GM21723 (cell line): ENCODE data around the gene NEURL3.
A peak's percentile ranks its signal among the peaks of the same experiment; 100 is the strongest.
"Not testable (repeated sequence)": the region's sequence is repeated elsewhere in the genome, so short reads cannot be mapped to it uniquely, and the experiment has no call there.

Experiments
- ATAC-seq: cut with Tn5 transposase; IDR thresholded peaks from one replicate; pipeline ENCODE4 v1.9.1; 2021; ENCODE audit warnings: mild to moderate bottlenecking, moderate library complexity; ENCODE audit not compliant: unreplicated experiment

The NEURL3 gene

DNA sequence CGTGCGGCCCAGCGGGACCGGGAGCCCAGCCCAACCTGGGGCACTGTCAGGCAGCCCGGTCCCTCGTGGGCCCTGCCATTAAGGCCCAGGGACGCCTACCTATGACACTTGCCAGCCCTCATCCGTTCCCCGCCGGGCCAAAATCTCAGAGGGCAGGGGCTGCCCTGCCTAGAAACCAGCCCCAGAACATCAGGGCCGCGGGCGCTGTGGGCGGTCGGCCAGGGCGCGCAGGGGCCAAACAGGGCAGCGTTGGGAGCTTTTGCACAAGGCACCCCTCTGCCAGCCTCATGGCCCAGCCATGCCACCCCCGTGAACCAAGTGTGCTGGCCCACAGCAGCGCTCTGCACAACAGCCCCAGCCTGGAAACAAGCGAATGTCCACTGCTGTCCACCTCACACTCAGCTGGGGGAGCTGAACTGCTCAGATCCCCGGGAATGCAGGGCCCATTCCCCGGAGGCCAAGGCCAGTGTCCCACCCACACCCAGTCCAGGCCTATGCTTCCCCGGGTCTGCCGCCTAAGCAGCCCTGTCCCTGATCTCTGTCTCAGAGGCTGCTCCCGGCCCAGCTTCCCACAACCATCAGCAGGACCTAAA, 3.5 kb upstream of the NEURL3 start:
- no peak for ATAC-seq

- peak; percentile 55 for ATAC-seq
Measured at GRCh38 chr2:96507957-96508520, 2.9 kb upstream of the NEURL3 start.

DNA sequence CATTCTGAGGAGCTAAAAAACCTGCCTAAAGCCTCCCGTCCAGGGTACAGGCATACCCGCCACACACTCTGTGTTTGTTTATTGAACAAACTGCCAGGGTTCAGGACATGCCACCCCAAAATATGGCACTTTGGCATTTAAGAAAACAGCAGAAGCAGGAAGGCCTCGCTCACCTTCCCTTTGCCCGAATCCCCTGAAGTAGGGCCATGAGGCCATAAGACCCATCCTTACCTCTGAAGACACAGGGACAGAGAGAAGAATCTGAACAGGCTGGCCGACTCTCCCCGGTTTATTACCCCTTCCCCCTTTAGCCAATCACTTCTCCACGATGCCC, 1.7 kb upstream of the NEURL3 start:
- no peak for ATAC-seq

DNA sequence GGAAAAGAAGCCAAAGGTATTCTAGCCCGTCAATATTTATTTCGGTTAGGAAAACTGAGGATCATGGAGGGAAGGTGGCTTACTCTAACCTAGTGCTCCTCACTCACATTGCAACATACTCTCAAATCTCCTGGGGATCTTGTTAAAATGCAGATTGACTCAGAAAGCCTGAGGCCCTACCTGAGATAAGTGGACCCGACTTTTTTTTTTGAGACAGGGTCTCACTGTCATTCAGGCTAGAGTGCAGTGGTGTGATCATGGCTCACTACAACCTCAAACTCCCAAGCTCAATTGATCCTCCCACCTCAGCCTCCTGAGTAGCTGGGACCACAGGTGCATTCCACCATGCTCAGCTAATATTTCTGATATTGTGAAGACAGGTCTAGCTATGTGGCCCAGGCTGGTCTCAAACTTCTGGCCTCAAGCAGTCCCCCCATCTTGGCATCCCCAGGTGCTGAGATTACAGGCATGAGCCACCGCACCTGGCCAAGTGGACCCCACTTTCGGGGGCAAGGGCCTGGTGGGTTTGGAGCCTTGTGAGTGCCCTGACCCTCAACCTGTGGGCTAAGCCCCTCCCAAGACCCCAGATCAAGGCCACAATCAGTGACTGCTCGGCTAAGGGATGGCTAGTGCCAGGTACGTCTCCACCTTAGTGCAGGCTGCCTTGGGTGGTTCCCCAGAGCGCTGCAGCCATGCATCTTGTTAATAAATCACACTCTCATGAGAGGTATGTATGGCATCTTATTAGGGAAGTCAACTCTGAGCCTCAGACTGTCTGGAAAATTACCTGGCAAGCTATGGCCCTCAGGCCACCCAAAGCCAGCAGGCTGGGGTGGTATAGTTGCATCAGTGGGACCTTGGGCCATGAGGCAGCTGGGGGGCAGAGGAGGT, 1.1 kb upstream of the NEURL3 start:
- no peak for ATAC-seq

GRCh38 chr2:96503637-96504243, 1.4 kb downstream of the NEURL3 start:
- no peak for ATAC-seq

- no peak for ATAC-seq
Measured at GRCh38 chr2:96502891-96503636, 2.1 kb downstream of the NEURL3 start.

GRCh38 chr2:96501886-96502810, 3.0 kb downstream of the NEURL3 start:
- no peak for ATAC-seq

DNA sequence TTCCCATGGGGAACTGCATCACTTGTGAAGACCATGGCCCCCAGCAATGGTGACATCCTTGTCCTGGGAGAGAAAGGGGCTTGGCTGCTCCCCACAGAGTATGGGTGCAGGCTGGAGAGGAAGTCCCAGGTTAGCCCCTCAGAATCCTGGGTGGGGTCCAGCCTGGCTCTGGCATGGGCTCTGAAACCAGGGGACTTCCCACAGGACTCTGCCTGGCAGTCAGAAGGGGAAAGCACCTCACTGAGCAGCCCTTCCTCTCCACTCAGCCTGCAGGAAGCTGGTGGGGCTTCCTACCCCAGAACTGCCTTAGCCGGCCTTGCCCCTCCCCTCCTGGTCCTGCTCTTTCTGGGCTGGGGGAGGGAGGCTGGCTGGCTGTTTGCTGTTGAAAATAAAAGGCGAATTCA, 3.7 kb downstream of the NEURL3 start:
- ATAC-seq: peak; percentile 44

DNA sequence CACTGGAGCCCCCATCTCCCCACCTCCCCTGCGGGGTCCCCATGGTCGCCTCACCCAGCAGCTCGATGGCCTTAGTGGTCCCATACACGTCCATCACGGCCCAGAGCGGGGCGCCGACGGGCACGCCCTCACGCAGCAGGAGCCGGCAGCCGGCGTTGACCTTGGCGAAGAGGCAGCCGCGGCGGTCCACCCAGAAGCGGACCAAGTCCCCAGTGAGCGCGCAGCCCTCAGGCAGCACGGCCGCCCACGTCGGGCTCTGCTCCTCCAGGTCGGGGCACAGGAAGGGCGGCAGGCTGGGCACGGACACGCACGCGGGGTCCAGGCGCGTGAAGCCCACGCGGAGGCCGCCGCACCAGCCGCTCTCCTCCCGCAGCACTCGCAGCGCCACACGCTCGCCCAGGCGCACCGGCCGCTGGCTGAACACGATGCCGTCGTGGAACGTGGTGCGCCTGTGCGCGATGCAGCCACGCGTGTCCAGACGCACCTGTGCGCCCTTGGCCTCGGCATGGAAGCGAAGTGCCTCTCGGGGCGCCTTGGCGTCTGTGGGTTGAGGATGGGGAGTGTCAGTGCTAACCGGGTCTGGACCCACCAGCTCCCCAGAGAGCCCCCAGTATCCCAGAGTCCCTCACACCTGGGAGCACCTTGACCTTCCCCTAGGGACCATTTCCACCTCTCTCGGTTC, 4.6 kb downstream of the NEURL3 start:
- no peak for ATAC-seq

GRCh38 chr2:96499061-96499960, 5.8 kb downstream of the NEURL3 start:
- no peak for ATAC-seq

DNA sequence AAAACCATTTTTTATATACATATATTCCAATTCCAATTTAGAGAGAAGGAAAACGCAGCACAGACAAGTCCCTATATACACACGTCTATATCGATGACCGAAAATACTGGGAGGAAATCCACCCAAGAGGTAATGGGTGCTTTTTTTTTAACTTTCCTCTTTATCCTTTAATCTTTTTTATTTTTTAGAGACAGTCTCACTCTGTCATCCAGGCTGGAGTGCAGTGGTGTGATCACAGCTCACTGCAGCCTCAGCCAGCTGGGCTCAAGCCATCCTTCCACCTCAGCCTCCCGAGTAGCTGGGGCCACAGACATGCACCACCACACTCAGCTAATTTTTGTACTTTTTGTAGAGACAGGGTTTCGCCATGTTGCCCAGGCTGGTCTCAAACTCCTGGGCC, 6.5 kb downstream of the NEURL3 start:
- ATAC-seq: not testable (repeated sequence)

- no peak for ATAC-seq
Measured at GRCh38 chr2:96498021-96498431, 7.1 kb downstream of the NEURL3 start.

- ATAC-seq: no peak
Measured at GRCh38 chr2:96495982-96496629, 9.1 kb downstream of the NEURL3 start.

DNA sequence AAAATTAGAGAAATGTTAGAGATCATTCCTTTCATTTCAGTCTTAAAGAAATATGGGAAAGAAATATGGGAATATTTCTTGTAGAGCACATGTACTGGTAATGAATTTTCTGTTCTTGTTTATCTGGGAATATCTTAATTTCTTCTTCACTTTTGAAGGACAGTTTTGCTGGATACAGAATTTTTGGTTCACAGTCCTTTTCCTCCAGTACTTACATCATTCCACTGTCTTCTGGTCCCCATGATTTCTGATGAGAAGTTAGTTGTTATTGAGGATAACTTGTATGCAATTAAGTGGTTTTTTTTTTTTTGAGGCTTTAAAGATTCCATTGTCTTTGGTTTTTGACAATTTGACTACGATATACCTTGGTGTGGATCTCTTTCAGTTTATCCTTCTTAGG, 11.0 kb downstream of the NEURL3 start:
- no peak for ATAC-seq

DNA sequence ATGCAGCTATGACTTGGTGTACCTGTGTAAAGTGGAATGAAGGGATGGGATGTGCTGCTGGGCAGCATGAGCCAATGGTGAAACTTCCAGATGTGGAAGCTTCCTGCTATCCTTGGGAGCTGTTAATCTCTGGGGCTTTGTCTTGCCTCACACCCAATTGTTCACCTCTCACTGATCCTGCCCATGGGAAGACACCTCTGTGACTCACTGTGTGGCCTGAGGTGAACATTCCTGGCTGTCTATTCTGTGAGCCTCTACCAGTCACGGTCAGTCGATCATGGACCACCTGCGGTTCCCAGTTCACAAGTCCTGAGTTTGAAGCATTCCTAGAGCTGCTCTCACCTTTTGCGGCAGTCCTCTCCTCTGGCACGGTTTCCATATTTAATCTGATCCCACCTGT, 12.1 kb downstream of the NEURL3 start:
- no peak for ATAC-seq

DNA sequence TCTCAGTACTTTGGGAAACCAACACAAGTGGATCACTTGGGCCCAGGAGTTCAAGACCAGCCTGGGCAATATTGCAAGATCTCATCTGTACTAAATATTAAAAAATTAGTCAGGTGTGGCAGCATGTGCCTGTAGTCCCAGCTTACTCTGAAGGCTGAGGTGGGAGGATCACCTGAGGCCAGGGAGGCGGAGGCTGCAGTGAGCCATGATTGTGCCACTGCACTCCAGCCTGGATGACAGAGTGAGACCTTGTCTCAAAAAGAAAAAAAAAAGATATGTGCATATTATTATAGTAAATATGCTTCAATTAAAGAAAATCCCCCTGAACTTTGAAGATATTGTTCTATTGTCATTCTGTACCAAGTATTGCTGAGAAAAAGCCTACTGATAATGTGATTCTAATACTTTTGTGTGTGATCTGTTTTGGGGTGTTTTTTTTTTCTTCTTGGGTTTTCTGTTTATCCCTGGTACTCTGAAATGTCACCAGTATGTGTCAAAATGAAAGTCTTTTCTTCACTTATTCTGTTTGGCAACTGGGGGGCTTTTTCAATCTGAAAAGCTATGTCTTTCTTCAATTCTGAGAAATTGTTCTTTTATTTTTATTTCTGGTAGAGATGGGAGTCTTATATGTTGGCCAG, 13.2 kb downstream of the NEURL3 start:
- ATAC-seq: no peak

GRCh38 chr2:96489663-96490062, 15.5 kb downstream of the NEURL3 start:
- no peak for ATAC-seq
